Measurements from ENCODE around the gene ACOT9.

Gene ACOT9

DNA sequence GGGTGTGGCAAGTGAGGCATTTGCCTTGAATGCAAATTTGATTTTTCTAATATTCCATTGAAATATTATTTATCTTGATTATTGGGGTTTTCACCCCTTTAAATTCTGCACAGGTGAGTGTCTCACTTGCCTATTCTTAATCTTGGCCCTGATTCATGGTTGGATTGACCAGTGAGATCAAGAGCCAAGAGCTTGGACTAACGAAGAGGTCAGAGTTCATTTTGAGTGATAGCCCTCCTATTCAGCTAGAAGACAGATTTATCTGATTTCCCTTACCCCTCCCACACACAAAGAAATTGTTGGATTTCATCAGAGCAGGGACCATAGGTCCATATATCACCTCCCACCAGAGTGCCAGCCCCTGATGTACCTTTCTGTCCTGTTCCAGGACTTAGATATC, 11.6 kb upstream of the ACOT9 start:
- H3K27ac ChIP-seq (ENCODE audit: low read depth, low read length) = no peak overlapping the region
- H3F3A ChIP-seq (ENCODE audit: insufficient read depth) = no peaks in the 10 kb centered on the region
- no peaks in the 10 kb centered on the region for H3K36me3 ChIP-seq (ENCODE audit: low read length)
- H3K4me2 ChIP-seq (ENCODE audit: low read depth, low read length, poor library complexity, severe bottlenecking) = no peak overlapping the region
- no peak overlapping the region for H3K9ac ChIP-seq (ENCODE audit: low read length)
- no peak overlapping the region for H2AFZ ChIP-seq (ENCODE audit: low read depth, low read length, severe bottlenecking)
- TF ChIP-seq EZH2phosphoT487 (conservative IDR thresholded peaks at IDR 0.05; ENCODE audit: low read length) = no peak
- TF ChIP-seq, protein P1, sequence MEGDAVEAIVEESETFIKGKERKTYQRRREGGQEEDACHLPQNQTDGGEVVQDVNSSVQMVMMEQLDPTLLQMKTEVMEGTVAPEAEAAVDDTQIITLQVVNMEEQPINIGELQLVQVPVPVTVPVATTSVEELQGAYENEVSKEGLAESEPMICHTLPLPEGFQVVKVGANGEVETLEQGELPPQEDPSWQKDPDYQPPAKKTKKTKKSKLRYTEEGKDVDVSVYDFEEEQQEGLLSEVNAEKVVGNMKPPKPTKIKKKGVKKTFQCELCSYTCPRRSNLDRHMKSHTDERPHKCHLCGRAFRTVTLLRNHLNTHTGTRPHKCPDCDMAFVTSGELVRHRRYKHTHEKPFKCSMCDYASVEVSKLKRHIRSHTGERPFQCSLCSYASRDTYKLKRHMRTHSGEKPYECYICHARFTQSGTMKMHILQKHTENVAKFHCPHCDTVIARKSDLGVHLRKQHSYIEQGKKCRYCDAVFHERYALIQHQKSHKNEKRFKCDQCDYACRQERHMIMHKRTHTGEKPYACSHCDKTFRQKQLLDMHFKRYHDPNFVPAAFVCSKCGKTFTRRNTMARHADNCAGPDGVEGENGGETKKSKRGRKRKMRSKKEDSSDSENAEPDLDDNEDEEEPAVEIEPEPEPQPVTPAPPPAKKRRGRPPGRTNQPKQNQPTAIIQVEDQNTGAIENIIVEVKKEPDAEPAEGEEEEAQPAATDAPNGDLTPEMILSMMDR (IDR thresholded peaks at IDR 0.05; ENCODE audit: insufficient read depth, low read length, poor library complexity, severe bottlenecking) = no peak
- no peaks in the 10 kb centered on the region for H3K9me2 ChIP-seq (replicated peaks; ENCODE audit: insufficient read depth, low read length)
- H3K79me2 ChIP-seq (ENCODE audit: insufficient read depth, low read length) = no peaks in the 10 kb centered on the region
- H3K9me3 ChIP-seq (ENCODE audit: insufficient read depth, low read length) = no peaks in the 10 kb centered on the region
- no peaks in the 10 kb centered on the region for H4K20me1 ChIP-seq (ENCODE audit: low read depth, low read length)
- H3K4me3 ChIP-seq (ENCODE audit: insufficient read depth, low read length, poor library complexity, severe bottlenecking) = no peak overlapping the region
- H3K27me3 ChIP-seq (ENCODE audit: low read length) = no peaks in the 10 kb centered on the region

GRCh38 chrX:23752740-23753415, 9.8 kb upstream of the ACOT9 start:
- TF ChIP-seq, protein P1 (IDR thresholded peaks at IDR 0.05; ENCODE audit: insufficient read depth, low read length, poor library complexity, severe bottlenecking) = no peak
- no peak for TF ChIP-seq EZH2phosphoT487 (conservative IDR thresholded peaks at IDR 0.05; ENCODE audit: low read length)
- Histone ChIP-seq H3K4me2 (ENCODE audit: low read depth, low read length, poor library complexity, severe bottlenecking) (no peak overlapping the region), H3K9me2 (replicated peaks; ENCODE audit: insufficient read depth, low read length) (no peaks in the 10 kb centered on the region), H3K9me3 (ENCODE audit: insufficient read depth, low read length) (no peaks in the 10 kb centered on the region), H2AFZ (ENCODE audit: low read depth, low read length, severe bottlenecking) (no peak overlapping the region), H3K79me2 (ENCODE audit: insufficient read depth, low read length) (no peaks in the 10 kb centered on the region), H3K4me3 (ENCODE audit: insufficient read depth, low read length, poor library complexity, severe bottlenecking) (no peak overlapping the region), H3K27ac (ENCODE audit: low read depth, low read length) (no peak overlapping the region), H3K27me3 (ENCODE audit: low read length) (no peaks in the 10 kb centered on the region), H3K9ac (ENCODE audit: low read length) (no peak overlapping the region), H3F3A (ENCODE audit: insufficient read depth) (no peaks in the 10 kb centered on the region), H3K36me3 (ENCODE audit: low read length) (no peaks in the 10 kb centered on the region), H4K20me1 (ENCODE audit: low read depth, low read length) (no peaks in the 10 kb centered on the region)

GRCh38 chrX:23749576-23749975, 6.5 kb upstream of the ACOT9 start:
- no peak overlapping the region for H3K4me2 ChIP-seq (ENCODE audit: low read depth, low read length, poor library complexity, severe bottlenecking)
- no peaks in the 10 kb centered on the region for H3K79me2 ChIP-seq (ENCODE audit: insufficient read depth, low read length)
- no peaks in the 10 kb centered on the region for H3K36me3 ChIP-seq (ENCODE audit: low read length)
- H3K9me2 ChIP-seq (replicated peaks; ENCODE audit: insufficient read depth, low read length) = no peaks in the 10 kb centered on the region
- TF ChIP-seq, protein P1 (IDR thresholded peaks at IDR 0.05; ENCODE audit: insufficient read depth, low read length, poor library complexity, severe bottlenecking) = no peak
- TF ChIP-seq EZH2phosphoT487 (conservative IDR thresholded peaks at IDR 0.05; ENCODE audit: low read length) = no peak
- no peak overlapping the region for H3K4me3 ChIP-seq (ENCODE audit: insufficient read depth, low read length, poor library complexity, severe bottlenecking)
- no peaks in the 10 kb centered on the region for H3K27me3 ChIP-seq (ENCODE audit: low read length)
- no peak overlapping the region for H3K27ac ChIP-seq (ENCODE audit: low read depth, low read length)
- H3F3A ChIP-seq (ENCODE audit: insufficient read depth) = no peaks in the 10 kb centered on the region
- H2AFZ ChIP-seq (ENCODE audit: low read depth, low read length, severe bottlenecking) = no peak overlapping the region
- no peak overlapping the region for H3K9ac ChIP-seq (ENCODE audit: low read length)
- H4K20me1 ChIP-seq (ENCODE audit: low read depth, low read length) = no peaks in the 10 kb centered on the region
- H3K9me3 ChIP-seq (ENCODE audit: insufficient read depth, low read length) = no peaks in the 10 kb centered on the region
